IMR-90 (cell line): Measurements from ENCODE around the gene PLA2G4C. TPM values are rescaled to one million over a fixed set of nuclear protein-coding genes. Genes with fewer than 3 reads are reported as not detected.
A peak's percentile ranks its signal among the peaks of the same experiment; 100 is the strongest.

Experiments used
- ATAC-seq: fragments of 200-7000 bp; cut with Tn5 transposase; 2 replicates; pipeline ENCODE4 v1.9.1; 2020; ENCODE audit warnings: low read depth, mild to moderate bottlenecking, moderate library complexity
- BruUV-seq: library from RNA; stranded (reverse); fragments of 400-500 nt; replicated peaks from 2 replicates; lab custom pipeline; 2021; lab: Mats Ljungman, UMichigan
- CTCF ChIA-PET: fragments of 300-600 bp; formaldehyde crosslinking; extraction: SDS; loops from one replicate; lab custom pipeline; 2021; ENCODE audit warnings: antibody characterized with exemption; lab: Yijun Ruan, JAX
- POLR2A ChIA-PET: fragments of 300-600 bp; sonication (Branson Sonifier 250); formaldehyde crosslinking; loops from one replicate; lab custom pipeline; 2022; ENCODE audit warnings: antibody characterized with exemption; ENCODE audit not compliant: unreplicated experiment; lab: Charles Lee
- DNase-seq: peaks from one replicate; pipeline ENCODE4 v3.0.0; 2013
- H2AFZ ChIP-seq: replicated peaks from 2 replicates; pipeline ENCODE3; 2013; ENCODE audit warnings: low read length, mild to moderate bottlenecking; ENCODE audit not compliant: poor library complexity
- H2AK5ac ChIP-seq: 2 replicates; pipeline ENCODE4 v1.6.1; 2013; ENCODE audit warnings: low read depth, low read length, inconsistent platforms
- H2AK9ac ChIP-seq: replicated peaks from 2 replicates; pipeline ENCODE3; 2013; ENCODE audit warnings: mild to moderate bottlenecking, low read depth, low read length, moderate library complexity; ENCODE audit not compliant: poor library complexity
- H2BK120ac ChIP-seq: 2 replicates; pipeline ENCODE4 v1.6.1; 2013; ENCODE audit warnings: low read depth, low read length, inconsistent platforms
- H2BK15ac ChIP-seq: 3 replicates; pipeline ENCODE4 v1.6.1; 2013; ENCODE audit warnings: low read depth, low read length, inconsistent platforms
- H2BK20ac ChIP-seq: 2 replicates; pipeline ENCODE4 v1.6.1; 2013; ENCODE audit warnings: low read depth, mild to moderate bottlenecking, inconsistent platforms, low read length, moderate library complexity
- H2BK5ac ChIP-seq: 2 replicates; pipeline ENCODE4 v1.6.1; 2013; ENCODE audit warnings: mild to moderate bottlenecking, low read depth, low read length, inconsistent platforms; ENCODE audit not compliant: poor library complexity, severe bottlenecking
- H3K14ac ChIP-seq: replicated peaks from 2 replicates; pipeline ENCODE4 v1.6.1; 2013; ENCODE audit warnings: low read depth, low read length, inconsistent platforms
- H3K18ac ChIP-seq: 2 replicates; pipeline ENCODE4 v1.6.1; 2013; ENCODE audit warnings: low read depth, low read length, control low read depth
- H3K23ac ChIP-seq: 2 replicates; pipeline ENCODE4 v1.6.1; 2013; ENCODE audit warnings: low read depth, low read length, inconsistent platforms
- H3K27ac ChIP-seq: 2 replicates; pipeline ENCODE4 v1.5.1; 2013; ENCODE audit warnings: mild to moderate bottlenecking, control low read depth, low read length; ENCODE audit not compliant: insufficient read depth
- H3K27me3 ChIP-seq: 2 replicates; pipeline ENCODE4 v1.6.1; 2013; ENCODE audit warnings: low read length; ENCODE audit not compliant: control insufficient read depth, insufficient read depth
- H3K36me3 ChIP-seq: 2 replicates; pipeline ENCODE4 v1.6.1; 2013; ENCODE audit warnings: low read length, mixed read lengths; ENCODE audit not compliant: control insufficient read depth, insufficient read depth
- H3K4ac ChIP-seq: 2 replicates; pipeline ENCODE4 v1.6.1; 2013; ENCODE audit warnings: low read depth, low read length, inconsistent platforms
- H3K4me1 ChIP-seq: 2 replicates; pipeline ENCODE4 v1.6.1; 2013; ENCODE audit warnings: low read length, mixed read lengths; ENCODE audit not compliant: control insufficient read depth, insufficient read depth
- H3K4me2 ChIP-seq: 2 replicates; pipeline ENCODE4 v1.6.1; 2013; ENCODE audit warnings: low read depth, mild to moderate bottlenecking, control low read depth, low read length, moderate library complexity
- H3K4me3 ChIP-seq: 2 replicates; pipeline ENCODE4 v1.5.1; 2013; ENCODE audit warnings: low read depth, mild to moderate bottlenecking, control low read depth, low read length, moderate library complexity; ENCODE audit not compliant: insufficient read depth
- H3K56ac ChIP-seq: 2 replicates; pipeline ENCODE4 v1.6.1; 2013; ENCODE audit warnings: low read length, inconsistent platforms; ENCODE audit not compliant: insufficient read depth; ENCODE audit errors: extremely low read depth
- H3K79me1 ChIP-seq, 2 experiments: 2 replicates each; pipeline ENCODE4 v1.6.1; 2013; ENCODE audit warnings: low read length in 2 of 2, inconsistent platforms in 1 of 2, low read depth in 1 of 2
- H3K9ac ChIP-seq: 2 replicates; pipeline ENCODE4 v1.6.1; 2013; ENCODE audit warnings: low read depth, low read length, control low read depth
- H3K9me1 ChIP-seq: 2 replicates; pipeline ENCODE4 v1.6.1; 2013; ENCODE audit warnings: low read length, inconsistent platforms; ENCODE audit not compliant: insufficient read depth
- H3K9me3 ChIP-seq: 2 replicates; pipeline ENCODE4 v1.6.1; 2013; ENCODE audit warnings: low read length; ENCODE audit not compliant: control insufficient read depth, insufficient read depth
- H4K20me1 ChIP-seq: 2 replicates; pipeline ENCODE4 v1.6.1; 2013; ENCODE audit warnings: low read length, inconsistent platforms; ENCODE audit not compliant: insufficient read depth
- H4K5ac ChIP-seq: 2 replicates; pipeline ENCODE4 v1.6.1; 2013; ENCODE audit warnings: mild to moderate bottlenecking, low read depth, low read length, control low read depth
- H4K8ac ChIP-seq, 2 experiments: 2 replicates each; pipeline ENCODE4 v1.6.1; 2013; ENCODE audit warnings: low read depth in 2 of 2, low read length in 2 of 2, control low read depth in 1 of 2, inconsistent platforms in 1 of 2
- H4K91ac ChIP-seq: 2 replicates; pipeline ENCODE4 v1.6.1; 2013; ENCODE audit warnings: low read depth, low read length, inconsistent platforms; ENCODE audit not compliant: insufficient read depth
- CEBPB ChIP-seq: IDR thresholded peaks from 2 replicates; pipeline ENCODE4 v1.6.1; 2012; ENCODE audit warnings: low read depth, low read length, improper control_type of control experiment
- RFX5 ChIP-seq: IDR thresholded peaks from 2 replicates; pipeline ENCODE4 v1.8.0; 2012; ENCODE audit warnings: low read depth, mild to moderate bottlenecking, low read length, moderate library complexity
- USF2 ChIP-seq: fragments of 150-350 bp; IDR thresholded peaks from 2 replicates; pipeline ENCODE4 v1.6.1; 2017; ENCODE audit warnings: mild to moderate bottlenecking, antibody characterized with exemption, low read length, low read depth
- WGBS, 2 experiments: methylation state at CpG; one replicate each; pipeline versions ENCODE4 v1.1.5 to v1.1.7; 2013; ENCODE audit warnings: missing lambda C conversion rate in 2 of 2; ENCODE audit not compliant: insufficient read length in 1 of 2; ENCODE audit errors: extremely low coverage in 2 of 2; 5-methylcytosine and 5-hydroxymethylcytosine counted together
- dilution Hi-C: fragments of 300-500 bp; cut with HindIII; formaldehyde crosslinking; loops from one replicate; pipeline ENCODE4 v1.14.3; 2018; ENCODE audit warnings: low sequenced_read_pairs; ENCODE audit not compliant: unreplicated experiment
- in situ Hi-C: fragments of 300-500 bp; cut with MboI; formaldehyde crosslinking; loops from 3 replicates; pipeline ENCODE4 v1.14.3; 2019; ENCODE audit warnings: low sequenced_read_pairs, inconsistent platforms, mixed read lengths
- intact Hi-C: fragments of 100-400 bp; cut with micrococcal nuclease; formaldehyde crosslinking; loops from 2 replicates; pipeline ENCODE4 v1.10.0; 2022
- polyA plus RNA-seq, 3 experiments: library from polyadenylated mRNA; depleted of rRNA; stranded (reverse); fragments of >200 nt; gene quantifications; 2 replicates each; pipeline ENCODE4 v1.2.3, GENCODE V29; 2012; ENCODE audit warnings: low replicate concordance in 1 of 3
- total RNA-seq: library from RNA; depleted of rRNA; stranded (reverse); fragments of >200 nt; gene quantifications from 2 replicates; pipeline ENCODE4 v1.2.3, GENCODE V29; 2012

Gene PLA2G4C
- total and polyA plus RNA-seq, 2 of the 4 experiments (the other 2 are of a cell fraction): 4.3 to 5.7 TPM

DNA sequence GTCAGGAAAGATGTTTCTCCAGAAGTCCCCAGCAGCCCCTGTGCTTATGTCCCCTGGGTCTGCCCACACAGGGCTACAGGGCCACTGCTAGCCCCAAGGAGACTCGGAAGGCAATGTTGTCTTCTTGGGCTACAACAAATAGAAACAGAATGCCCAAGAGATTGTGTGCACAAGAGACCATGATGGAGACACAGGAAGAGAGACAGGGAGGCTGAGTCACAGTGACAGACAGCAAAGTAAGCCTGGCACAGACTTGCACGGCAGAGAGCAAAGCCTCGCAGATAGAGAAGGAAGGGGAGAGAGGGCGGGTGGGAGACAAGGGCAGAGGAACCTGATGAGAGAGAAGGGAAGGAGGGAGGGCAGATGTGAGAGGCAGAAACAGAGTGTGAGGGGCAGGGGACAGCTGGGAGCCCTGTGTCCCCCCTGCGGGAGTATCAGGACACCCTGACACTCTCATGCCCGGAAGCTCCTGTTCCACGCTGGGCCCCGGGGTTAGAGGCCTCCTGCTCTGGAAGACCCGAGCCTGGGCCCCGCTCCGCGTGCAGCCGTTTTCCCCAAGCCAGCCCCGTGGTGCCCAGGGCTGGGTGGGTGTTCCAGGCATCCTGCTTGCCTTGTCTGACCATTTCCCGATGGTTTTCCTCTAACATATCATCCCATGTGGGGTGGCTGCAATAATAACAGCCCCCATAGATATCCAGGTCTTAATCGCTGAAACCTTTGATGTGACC is 2.7 kb upstream of the PLA2G4C start (continued):
- TF ChIP-seq RFX5: no peak

DNA sequence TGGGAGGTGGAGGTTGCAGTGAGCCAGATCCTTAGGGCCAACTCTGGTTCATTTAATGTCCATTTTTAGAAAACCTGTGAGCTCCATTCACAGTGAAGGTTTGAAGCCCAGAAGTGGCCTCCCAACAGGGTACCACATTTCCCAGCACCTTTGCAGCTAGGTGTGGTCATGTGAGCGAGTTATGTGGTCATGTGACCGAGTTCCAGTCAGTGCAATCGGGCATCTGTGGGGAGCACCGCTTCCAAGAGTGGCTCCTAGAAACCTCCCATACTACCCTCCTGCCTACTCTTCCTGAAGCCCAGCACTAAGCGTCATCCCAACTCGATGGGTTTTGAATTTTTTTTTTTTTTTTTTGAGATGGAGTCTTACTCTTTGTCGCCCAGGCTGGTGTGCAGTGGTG is 663 bp upstream of the PLA2G4C start:
- no CpG with 5 or more reads among the region's 7 CpGs for WGBS, 2 experiments
- BruUV-seq: no TSS peak
- ChIA-PET POLR2A (interaction anchor here (1.0 kb wide), 1 partner anchor 45 kb away, joined by 3 read pairs; no protein-coding TSS in a partner anchor), CTCF (interaction anchor here (0.6 kb wide), 2 partner anchors 10 to 13 kb away, joined by 5 to 6 read pairs; no protein-coding TSS in a partner anchor)
- peak overlapping the region; percentile 73 for H3K4ac ChIP-seq
- peak overlapping the region; percentile 90 for H2AK9ac ChIP-seq
- intact Hi-C loops: loop anchor here (2.0 kb wide), 1 partner anchor 14 kb away; no protein-coding TSS in a partner anchor
- in situ Hi-C loops: no loop called here
- peak overlapping the region; percentile 31 for H2BK5ac ChIP-seq
- 0 out of 2 replicates have a peak overlapping the region, but pooled peaks have one; percentile 15 for H3K14ac ChIP-seq
- peaks cover 15% of the 10 kb centered on the region for H3K9me1 ChIP-seq
- peak overlapping the region; percentile 67; the same call in 1 of the 2 replicates for H2AK5ac ChIP-seq
- H2BK15ac ChIP-seq: peak overlapping the region; percentile 87; the same call in 1 of the 3 replicates
- H2BK20ac ChIP-seq: peak overlapping the region; percentile 18; the same call in 1 of the 2 replicates
- ATAC-seq: no peak
- no peaks in the 10 kb centered on the region; the same call in 1 of the 2 replicates for H3K4me1 ChIP-seq
- TF ChIP-seq CEBPB (no peak), USF2 (peak; percentile 61)
- peak overlapping the region; percentile 51 for H2AFZ ChIP-seq
- H3K4me2 ChIP-seq: no peak overlapping the region
- H4K5ac ChIP-seq: no peak overlapping the region; the same call in 1 of the 2 replicates
- peaks cover 1% of the 10 kb centered on the region; the same call in 1 of the 2 replicates for H3K36me3 ChIP-seq
- 0 out of 2 replicates have a peak, but pooled peaks cover 4% of the 10 kb centered on the region for H4K20me1 ChIP-seq
- no peaks in the 10 kb centered on the region for H3K27me3 ChIP-seq
- peak overlapping the region; percentile 49; the same call in 1 of the 2 replicates for H4K91ac ChIP-seq
- H2BK120ac ChIP-seq: peak overlapping the region; percentile 59
- H3K9ac ChIP-seq: no peak overlapping the region
- H3K23ac ChIP-seq: peak overlapping the region; percentile 42; the same call in 1 of the 2 replicates
- DNase-seq: no peak
- H3K79me1 ChIP-seq: peaks cover 0 to 5% of the 10 kb centered on the region in 2 experiments; a peak in 1 of 4 replicates
- H4K8ac ChIP-seq: peak overlapping the region; percentile 28 to 65; a peak in 2 of 4 replicates
- H3K9me3 ChIP-seq: no peaks in the 10 kb centered on the region
- H3K4me3 ChIP-seq: no peak overlapping the region
- no peak overlapping the region for H3K18ac ChIP-seq
- dilution Hi-C loops: no loop called here
- H3K56ac ChIP-seq: no peak overlapping the region
- H3K27ac ChIP-seq: 0 out of 2 replicates have a peak overlapping the region, but pooled peaks have one; percentile 16
